Neural progenitor cell (in vitro differentiated cells): ENCODE results near the gene CLASRP.

Source experiments
- CTCF ChIP-seq: fragments of 200-600 bp; sonication (generic); IDR thresholded peaks from 2 replicates; pipeline ENCODE4 v1.5.1; 2017; ENCODE audit warnings: antibody characterized with exemption, mild to moderate bottlenecking
- EZH2 ChIP-seq: fragments of 200-600 bp; sonication (generic); IDR thresholded peaks from 2 replicates; pipeline ENCODE4 v1.6.1; 2017; ENCODE audit warnings: antibody characterized with exemption, mild to moderate bottlenecking, moderate library complexity
- EZH2phosphoT487 ChIP-seq: fragments of 200-600 bp; sonication (generic); IDR thresholded peaks from 2 replicates; pipeline ENCODE4 v1.6.1; 2017; ENCODE audit warnings: antibody characterized with exemption

GRCh38 chr19:45086480-45086879 is 47.6 kb downstream of the CLASRP start:
- TF ChIP-seq CTCF (no peak), EZH2phosphoT487 (no peak), EZH2 (no peak)
